Erythroblast (primary cell): Measurements from ENCODE around the gene TNK1.

ENCODE experiments used
- GATA1 ChIP-seq: IDR thresholded peaks from 2 replicates; pipeline ENCODE4 v1.6.1; 2011; ENCODE audit warnings: low read depth, mild to moderate bottlenecking, control low read depth, low read length, moderate library complexity
- POLR2A ChIP-seq: IDR thresholded peaks from 2 replicates; pipeline ENCODE4 v1.6.1; 2011; ENCODE audit warnings: mild to moderate bottlenecking, low read length

- TF ChIP-seq POLR2A (no peak), GATA1 (no peak)
Measured at GRCh38 chr17:7340179-7340578, 40.7 kb upstream of the TNK1 start.
